HEK293 (cell line): ENCODE measurements around the gene METTL22.

Experiments
- CTCF ChIA-PET: fragments of 350-600 bp; formaldehyde crosslinking; extraction: SDS; loops from one replicate; lab custom pipeline; 2021; ENCODE audit warnings: antibody characterized with exemption; lab: Yijun Ruan, JAX
- POLR2A ChIA-PET: fragments of 300-600 bp; formaldehyde crosslinking; extraction: SDS; loops from one replicate; lab custom pipeline; 2020; ENCODE audit warnings: antibody characterized with exemption, inconsistent platforms; lab: Yijun Ruan, JAX
- H3K27ac ChIP-seq: fragments of 200-500 bp; sonication (Bioruptor generic); 2 replicates; pipeline ENCODE4 v1.5.1; 2014; ENCODE audit warnings: low read depth, low read length, control low read depth, inconsistent platforms; ENCODE audit errors: extremely low read depth
- H3K36me3 ChIP-seq, 2 experiments: fragments of 200-500 bp in 1 of 2; sonication (Bioruptor generic) in 1 of 2; 1 replicate in 1 of 2; 2 replicates in 1 of 2; pipeline ENCODE4 v1.5.1; 2014 to 2017; ENCODE audit warnings: inconsistent platforms in 2 of 2, low read length in 2 of 2; ENCODE audit not compliant: control insufficient read depth in 2 of 2, insufficient read depth in 1 of 2
- H3K4me1 ChIP-seq: fragments of 200-500 bp; sonication (Bioruptor generic); 2 replicates; pipeline ENCODE4 v1.5.1; 2014; ENCODE audit warnings: mild to moderate bottlenecking, low read length, inconsistent platforms; ENCODE audit not compliant: control insufficient read depth, insufficient read depth
- H3K4me3 ChIP-seq: 2 replicates; pipeline ENCODE4 v1.5.1; 2011; ENCODE audit warnings: low read depth, mild to moderate bottlenecking, control low read depth, low read length, moderate library complexity
- H3K9me3 ChIP-seq: fragments of 200-500 bp; sonication (Bioruptor generic); 2 replicates; pipeline ENCODE4 v1.5.1; 2014; ENCODE audit warnings: low read depth, low read length, inconsistent platforms; ENCODE audit not compliant: control insufficient read depth, insufficient read depth
- AEBP2 ChIP-seq: fragments of 450-650 bp; formaldehyde crosslinking; IDR thresholded peaks from 2 replicates; pipeline ENCODE4 v1.5.1; 2016; ENCODE audit warnings: missing biosample characterization, missing genetic modification characterization, borderline replicate concordance
- KLF9 ChIP-seq: fragments of 450-650 bp; formaldehyde crosslinking; IDR thresholded peaks from 2 replicates; pipeline ENCODE4 v1.5.1; 2016; ENCODE audit warnings: missing biosample characterization, missing genetic modification characterization, low read depth
- MYNN ChIP-seq: fragments of 450-650 bp; formaldehyde crosslinking; IDR thresholded peaks from 2 replicates; pipeline ENCODE4 v1.5.1; 2016; ENCODE audit warnings: missing biosample characterization, missing genetic modification characterization, borderline replicate concordance
- PRDM6 ChIP-seq: fragments of 450-650 bp; formaldehyde crosslinking; IDR thresholded peaks from 2 replicates; pipeline ENCODE4 v1.5.1; 2017; ENCODE audit warnings: missing biosample characterization, missing genetic modification characterization
- SETDB1 ChIP-seq: IDR thresholded peaks from one replicate; pipeline ENCODE4 v1.6.1; 2017; ENCODE audit warnings: mild to moderate bottlenecking, low read length, moderate library complexity, mixed read lengths; ENCODE audit not compliant: insufficient read length
- ZBTB20 ChIP-seq: fragments of 450-650 bp; formaldehyde crosslinking; IDR thresholded peaks from 2 replicates; pipeline ENCODE4 v1.5.1; 2016; ENCODE audit warnings: missing biosample characterization, missing genetic modification characterization
- ZBTB49 ChIP-seq: fragments of 450-650 bp; formaldehyde crosslinking; IDR thresholded peaks from 2 replicates; pipeline ENCODE4 v1.5.1; 2016; ENCODE audit warnings: missing biosample characterization, missing genetic modification characterization, low read depth
- ZFHX2 ChIP-seq: fragments of 450-650 bp; formaldehyde crosslinking; conservative IDR thresholded peaks from 2 replicates; pipeline ENCODE4 v1.5.1; 2016; ENCODE audit warnings: missing biosample characterization, missing genetic modification characterization
- ZIC2 ChIP-seq: fragments of 450-650 bp; formaldehyde crosslinking; IDR thresholded peaks from 2 replicates; pipeline ENCODE4 v1.5.1; 2016; ENCODE audit warnings: missing biosample characterization, missing genetic modification characterization
- ZNF157 ChIP-seq: fragments of 450-650 bp; formaldehyde crosslinking; IDR thresholded peaks from 2 replicates; pipeline ENCODE4 v1.5.1; 2016; ENCODE audit warnings: missing biosample characterization, missing genetic modification characterization
- ZNF184 ChIP-seq: fragments of 450-650 bp; IDR thresholded peaks from 2 replicates; pipeline ENCODE4 v1.5.1; 2018; ENCODE audit warnings: missing biosample characterization, mild to moderate bottlenecking, missing genetic modification characterization
- ZNF2 ChIP-seq: fragments of 450-650 bp; formaldehyde crosslinking; IDR thresholded peaks from 2 replicates; pipeline ENCODE4 v1.5.1; 2016; ENCODE audit warnings: missing biosample characterization, missing genetic modification characterization
- ZNF280C ChIP-seq: fragments of 450-650 bp; formaldehyde crosslinking; IDR thresholded peaks from 2 replicates; pipeline ENCODE4 v1.5.1; 2016; ENCODE audit warnings: missing biosample characterization, missing genetic modification characterization
- ZNF350 ChIP-seq: fragments of 450-650 bp; formaldehyde crosslinking; IDR thresholded peaks from 2 replicates; pipeline ENCODE4 v1.5.0; 2017; ENCODE audit warnings: missing biosample characterization, mild to moderate bottlenecking, missing genetic modification characterization
- ZNF354C ChIP-seq: fragments of 450-650 bp; formaldehyde crosslinking; IDR thresholded peaks from 2 replicates; pipeline ENCODE4 v1.5.1; 2016; ENCODE audit warnings: missing biosample characterization, missing genetic modification characterization, low read depth, borderline replicate concordance
- ZNF398 ChIP-seq: fragments of 450-650 bp; formaldehyde crosslinking; IDR thresholded peaks from 2 replicates; pipeline ENCODE4 v1.5.1; 2017; ENCODE audit warnings: missing biosample characterization, missing genetic modification characterization
- ZNF513 ChIP-seq: fragments of 450-650 bp; IDR thresholded peaks from 2 replicates; pipeline ENCODE4 v1.5.1; 2018; ENCODE audit warnings: missing biosample characterization, missing genetic modification characterization
- ZNF580 ChIP-seq: fragments of 450-650 bp; formaldehyde crosslinking; IDR thresholded peaks from 2 replicates; pipeline ENCODE4 v1.5.1; 2016; ENCODE audit warnings: missing biosample characterization, missing genetic modification characterization
- ZNF670 ChIP-seq: fragments of 450-650 bp; formaldehyde crosslinking; IDR thresholded peaks from 2 replicates; pipeline ENCODE4 v1.5.1; 2016; ENCODE audit warnings: missing biosample characterization, missing genetic modification characterization, low read depth
- ZNF677 ChIP-seq: fragments of 450-650 bp; IDR thresholded peaks from 2 replicates; pipeline ENCODE4 v1.5.0; 2018; ENCODE audit warnings: missing biosample characterization, mild to moderate bottlenecking, missing genetic modification characterization, moderate library complexity
- ZNF707 ChIP-seq: fragments of 450-650 bp; formaldehyde crosslinking; IDR thresholded peaks from 2 replicates; pipeline ENCODE4 v1.5.1; 2016; ENCODE audit warnings: missing biosample characterization, missing genetic modification characterization
- ZNF837 ChIP-seq: fragments of 450-650 bp; formaldehyde crosslinking; IDR thresholded peaks from 2 replicates; pipeline ENCODE4 v1.5.1; 2016; ENCODE audit warnings: missing biosample characterization, missing genetic modification characterization
- ZXDB ChIP-seq: fragments of 450-650 bp; formaldehyde crosslinking; IDR thresholded peaks from 2 replicates; pipeline ENCODE4 v1.5.1; 2016; ENCODE audit warnings: missing biosample characterization, missing genetic modification characterization

METTL22 gene

GRCh38 chr16:8589900-8590688 lies 31.4 kb upstream of the METTL22 start, which contains the start of gene TMEM114 (continued):
- TF ChIP-seq PRDM6 (tag by site-specific recombination) (no peak), ZNF398 (peak; percentile 68)

GRCh38 chr16:8590811-8591210 lies 30.7 kb upstream of the METTL22 start:
- Histone ChIP-seq H3K36me3 (no peaks in the 10 kb centered on the region), H3K27ac (no peak overlapping the region), H3K9me3 (no peaks in the 10 kb centered on the region), H3K4me1 (no peaks in the 10 kb centered on the region), H3K4me3 (no peak overlapping the region)
- POLR2A ChIA-PET = no interaction called here
- CTCF ChIA-PET = interaction anchor here (0.6 kb wide), 1 partner anchor 55 kb away, joined by 7 read pairs; no protein-coding TSS in a partner anchor
- TF ChIP-seq ZNF2 (tag by site-specific recombination) (no peak), ZNF280C (tag by site-specific recombination) (no peak), ZBTB20 (no peak), AEBP2 (tag by site-specific recombination) (0 out of 2 replicates have a peak, but pooled peaks have one; percentile 68), KLF9 (no peak), ZXDB (tag by site-specific recombination) (no peak), ZNF677 (tag by site-specific recombination) (no peak), ZNF350 (no peak), ZIC2 (tag by site-specific recombination) (no peak), ZNF707 (0 out of 2 replicates have a peak, but pooled peaks have one; percentile 46), ZNF354C (no peak), ZBTB49 (tag by site-specific recombination) (no peak), ZNF670 (tag by site-specific recombination) (peak; percentile 87; the same call in 1 of the 2 replicates), ZNF157 (tag by site-specific recombination) (no peak), ZFHX2 (tag by site-specific recombination) (no peak), MYNN (tag by site-specific recombination) (no peak), ZNF513 (tag by site-specific recombination) (peak; percentile 94), ZNF184 (tag by site-specific recombination) (no peak), SETDB1 (no peak), ZNF580 (tag by site-specific recombination) (no peak), ZNF837 (tag by site-specific recombination) (no peak)
